GM12878 (cell line): ENCODE measurements around the gene ATXN1. TPM values are rescaled to one million over a fixed set of nuclear protein-coding genes. Genes with fewer than 3 reads are reported as not detected.

Experiments
- CHD2 ChIP-seq: IDR thresholded peaks from 2 replicates; pipeline ENCODE4 v1.6.1; 2011; ENCODE audit warnings: low read depth, low read length, improper control_type of control experiment, borderline replicate concordance
- CREB1 ChIP-seq: IDR thresholded peaks from 2 replicates; pipeline ENCODE4 v1.6.1; 2012; ENCODE audit warnings: low read depth, mild to moderate bottlenecking, inconsistent platforms
- CTCF ChIP-seq, 3 experiments: IDR thresholded peaks in 2 of 3; conservative IDR thresholded peaks in 1 of 3; 2 replicates each; pipeline ENCODE4 v1.5.1; 2011; ENCODE audit warnings: low read depth in 3 of 3, low read length in 3 of 3, mild to moderate bottlenecking in 3 of 3, control low read depth in 2 of 3, moderate library complexity in 2 of 3, inconsistent platforms in 1 of 3, mixed read lengths in 1 of 3; ENCODE audit not compliant: control insufficient read depth in 2 of 3, insufficient read depth in 1 of 3; ENCODE audit errors: extremely low read depth in 1 of 3
- DPF2 ChIP-seq: fragments of 450-650 bp; IDR thresholded peaks from 2 replicates; pipeline ENCODE4 v1.6.1; 2017; ENCODE audit warnings: mild to moderate bottlenecking
- ELK1 ChIP-seq: IDR thresholded peaks from 2 replicates; pipeline ENCODE4 v1.6.1; 2012; ENCODE audit warnings: low read depth, low read length, improper control_type of control experiment
- FOXK2 ChIP-seq: fragments of 450-650 bp; IDR thresholded peaks from 2 replicates; pipeline ENCODE4 v1.6.1; 2017; ENCODE audit warnings: mild to moderate bottlenecking, moderate library complexity
- GATAD2B ChIP-seq: fragments of 450-650 bp; conservative IDR thresholded peaks from 2 replicates; pipeline ENCODE4 v1.6.1; 2017; ENCODE audit warnings: low read depth, mild to moderate bottlenecking, moderate library complexity
- HDGF ChIP-seq: fragments of 450-650 bp; IDR thresholded peaks from 2 replicates; pipeline ENCODE4 v1.6.1; 2016; ENCODE audit warnings: antibody characterized with exemption
- MXI1 ChIP-seq: fragments of 150-350 bp; IDR thresholded peaks from 2 replicates; pipeline ENCODE4 v1.6.1; 2011; ENCODE audit warnings: low read depth, mild to moderate bottlenecking, inconsistent platforms, low read length, improper control_type of control experiment
- NBN ChIP-seq: fragments of 450-650 bp; IDR thresholded peaks from 2 replicates; pipeline ENCODE4 v1.6.1; 2016
- NFXL1 ChIP-seq: fragments of 450-650 bp; IDR thresholded peaks from 2 replicates; pipeline ENCODE4 v1.6.1; 2017; ENCODE audit warnings: antibody characterized with exemption, mild to moderate bottlenecking, borderline replicate concordance
- NKRF ChIP-seq: fragments of 450-650 bp; conservative IDR thresholded peaks from 2 replicates; pipeline ENCODE4 v1.6.1; 2017; ENCODE audit warnings: mild to moderate bottlenecking, moderate library complexity
- RFX5 ChIP-seq: IDR thresholded peaks from 2 replicates; pipeline ENCODE4 v1.6.1; 2011; ENCODE audit warnings: low read depth, low read length, improper control_type of control experiment
- SIN3A ChIP-seq: IDR thresholded peaks from 2 replicates; pipeline ENCODE4 v1.6.1; 2012; ENCODE audit warnings: low read depth, low read length, improper control_type of control experiment
- ZBTB4 ChIP-seq: fragments of 450-650 bp; formaldehyde crosslinking; IDR thresholded peaks from 2 replicates; pipeline ENCODE4 v1.4.0; 2022; ENCODE audit warnings: mild to moderate bottlenecking, moderate library complexity
- ZBTB40 ChIP-seq: fragments of 450-650 bp; IDR thresholded peaks from 2 replicates; pipeline ENCODE4 v1.6.1; 2016; ENCODE audit warnings: mild to moderate bottlenecking, moderate library complexity, borderline replicate concordance
- polyA plus RNA-seq, 11 experiments: library from polyadenylated mRNA; depleted of rRNA in 4 of 11; unstranded in 6 of 11; stranded (reverse) in 5 of 11; fragments of >200 nt; fragmentation: Nextera tagmentation in 4 of 11; fragmentation: Illumina TruSeq in 1 of 11; extraction: Ambion mirVana in 4 of 11; extraction: Trizol in 1 of 11; gene quantifications; 1 replicate in 1 of 11; 2 replicates in 10 of 11; pipeline versions ENCODE4 v1.2.1 to v1.2.3, GENCODE V29; 2011 to 2016; ENCODE audit warnings: inconsistent platforms in 2 of 11, missing spikeins in 2 of 11, low read depth in 1 of 11
- total RNA-seq, 4 experiments: library from RNA; depleted of rRNA in 3 of 4; stranded (reverse); fragments of >200 nt in 3 of 4; fragmentation: Illumina TruSeq in 1 of 4; extraction: Trizol in 1 of 4; gene quantifications; 2 replicates each; pipeline versions ENCODE4 v1.2.1 to v1.2.3, GENCODE V29; 2013 to 2021

The ATXN1 gene
- total and polyA plus RNA-seq, 10 of the 15 experiments (the other 5 are each of a cell fraction or from before 2014, with no cell fraction given): 12.2 to 51.2 (median 20.5) TPM

- TF ChIP-seq MXI1 (no peak), CTCF (IDR thresholded peaks at IDR 0.05 in 2 of 3, conservative IDR thresholded peaks at IDR 0.05 in 1 of 3; ENCODE audit: control insufficient read depth in 2 of 3, extremely low read depth in 1 of 3, insufficient read depth in 1 of 3, low read depth in 3 of 3, low read length in 3 of 3) (peak in 1 of 3 experiments; percentile 6; a peak in 2 of 6 replicates), NBN (no peak; the same call in 1 of the 2 replicates), FOXK2 (no peak), ZBTB40 (no peak), RFX5 (no peak), HDGF (peak; percentile 49; the same call in 1 of the 2 replicates), SIN3A (peak; percentile 67; the same call in 1 of the 2 replicates), NFXL1 (no peak), NKRF (peak; percentile 58), GATAD2B (peak; percentile 83), ZBTB4 (CRISPR knock-in tag) (no peak), DPF2 (peak; percentile 75), CHD2 (0 out of 2 replicates have a peak, but pooled peaks have one; percentile 26), CREB1 (no peak; the same call in 1 of the 2 replicates), ELK1 (no peak)
Observed at GRCh38 chr6:16759646-16760515, 1.4 kb downstream of the ATXN1 start (continued).
